ENCODE data around the gene DENND4A. TPM values are rescaled to one million over a fixed set of nuclear protein-coding genes. Genes with fewer than 3 reads are reported as not detected.

Gene DENND4A
- total and polyA plus RNA-seq, 9 of the 15 experiments (the other 6 are each of a cell fraction or from before 2014, with no cell fraction given), result 6.8 to 32.3 (median 19.9) TPM

- no peak for TF ChIP-seq THRA (IDR thresholded peaks at IDR 0.05)
- no peak for TF ChIP-seq HOXB6 (CRISPR knock-in tag; IDR thresholded peaks at IDR 0.05; ENCODE audit: borderline replicate concordance)
- no peak; the same call in 1 of the 2 replicates for TF ChIP-seq NFIC (IDR thresholded peaks at IDR 0.05)
- TF ChIP-seq POLR2B (IDR thresholded peaks at IDR 0.05; ENCODE audit: low read depth, partially characterized antibody), result no peak
- peak in 1 of 3 experiments; percentile 64 for TF ChIP-seq YY1 (IDR thresholded peaks at IDR 0.05; ENCODE audit: borderline replicate concordance in 1 of 3, control insufficient read depth in 1 of 3, extremely low read depth in 1 of 3, insufficient read depth in 3 of 3, insufficient read length in 1 of 3, insufficient replicate concordance in 2 of 3, low read depth in 1 of 3, low read length in 2 of 3)
- no peak for TF ChIP-seq ZNF76 (CRISPR knock-in tag; IDR thresholded peaks at IDR 0.05; ENCODE audit: borderline replicate concordance)
- TF ChIP-seq SETDB1 (IDR thresholded peaks at IDR 0.05; ENCODE audit: low read length), result no peak
- TF ChIP-seq NR3C1 (CRISPR knock-in tag; IDR thresholded peaks at IDR 0.05), result no peak
- peak; percentile 44; the same call in 1 of the 2 replicates for TF ChIP-seq SMARCA4 (IDR thresholded peaks at IDR 0.05)
- peak; percentile 99 for TF ChIP-seq LEF1 (IDR thresholded peaks at IDR 0.05)
- TF ChIP-seq GTF2A2 (tag; IDR thresholded peaks at IDR 0.05), result no peak
- peak; percentile 22; the same call in 1 of the 2 replicates for TF ChIP-seq ZNF395 (CRISPR knock-in tag; IDR thresholded peaks at IDR 0.05)
- no peak; the same call in none of the 2 replicates for TF ChIP-seq MXI1 (IDR thresholded peaks at IDR 0.05; ENCODE audit: low read depth, low read length)
- no peak for TF ChIP-seq SRSF9 (IDR thresholded peaks at IDR 0.05; ENCODE audit: borderline replicate concordance, low read depth, low read length)
- peak; percentile 60 for TF ChIP-seq RBBP5 (IDR thresholded peaks at IDR 0.05; ENCODE audit: borderline replicate concordance, insufficient read depth, low read length, poor library complexity, severe bottlenecking)
- TF ChIP-seq ZNF282 (CRISPR knock-in tag; IDR thresholded peaks at IDR 0.05), result no peak
- TF ChIP-seq CTCFL (IDR thresholded peaks at IDR 0.05; ENCODE audit: borderline replicate concordance, insufficient read depth, low read depth, low read length, poor library complexity, severe bottlenecking), result no peak
- TF ChIP-seq SPI1 (IDR thresholded peaks at IDR 0.05; ENCODE audit: borderline replicate concordance, low read depth, low read length), result no peak
- TF ChIP-seq ZNF766 (CRISPR knock-in tag; conservative IDR thresholded peaks at IDR 0.05), result no peak
- no peak for TF ChIP-seq ZNF444 (CRISPR knock-in tag; IDR thresholded peaks at IDR 0.05)
- TF ChIP-seq POLR2G (IDR thresholded peaks at IDR 0.05; ENCODE audit: low read depth, low read length), result peak; percentile 87
- TF ChIP-seq RBM22 (IDR thresholded peaks at IDR 0.05; ENCODE audit: low read depth, low read length, poor library complexity, severe bottlenecking), result peak; percentile 56
- TF ChIP-seq GATA2 (CRISPR knock-in tag; IDR thresholded peaks at IDR 0.05), result no peak
Measured at GRCh38 chr15:65791335-65792137, 557 bp downstream of the DENND4A start (continued).
